Endothelial cell of umbilical vein (primary cell): ENCODE measurements around the gene CNST. TPM values are rescaled to one million over a fixed set of nuclear protein-coding genes. Genes with fewer than 3 reads are reported as not detected.

ENCODE experiments used
- BruUV-seq: library from RNA; stranded (reverse); fragments of 400-500 nt; replicated peaks from 2 replicates; lab custom pipeline; 2021; lab: Mats Ljungman, UMichigan
- CTCF ChIA-PET: fragments of 300-600, 350-600 bp; sonication (Branson Sonifier 250); formaldehyde crosslinking; loops from one replicate; lab custom pipeline; 2021; ENCODE audit warnings: antibody characterized with exemption, inconsistent platforms; lab: Charles Lee
- POLR2A ChIA-PET: fragments of 300-600, 350-600 bp; sonication (Branson Sonifier 250); formaldehyde crosslinking; loops from one replicate; lab custom pipeline; 2021; ENCODE audit warnings: antibody characterized with exemption, inconsistent platforms; lab: Charles Lee
- DNase-seq: peaks from one replicate; pipeline ENCODE4 v3.0.0-alpha.2; 2011; ENCODE audit warnings: low read depth, low spot score
- FAIRE-seq: peaks from 2 replicates; lab custom pipeline; 2011; peaks lifted over from hg19 to GRCh38; lab: Jason Lieb, UNC
- H2AFZ ChIP-seq: 2 replicates; pipeline ENCODE4 v1.6.0; 2012; ENCODE audit warnings: low read depth, low read length, control low read depth, inconsistent platforms
- H3K27ac ChIP-seq: 2 replicates; pipeline ENCODE4 v1.5.1; 2011; ENCODE audit warnings: low read depth, mild to moderate bottlenecking, control low read depth, low read length, moderate library complexity; ENCODE audit not compliant: insufficient read depth
- H3K27me3 ChIP-seq, 2 experiments: 2 replicates each; pipeline versions ENCODE4 v1.6.0 to v1.6.1; 2011; ENCODE audit warnings: low read length in 2 of 2, mixed read lengths in 1 of 2; ENCODE audit not compliant: control insufficient read depth in 2 of 2, insufficient read depth in 2 of 2
- H3K36me3 ChIP-seq, 2 experiments: 2 replicates in 1 of 2; 3 replicates in 1 of 2; pipeline ENCODE4 v1.5.1; 2011; ENCODE audit warnings: low read length in 2 of 2, mild to moderate bottlenecking in 1 of 2, moderate library complexity in 1 of 2; ENCODE audit not compliant: control insufficient read depth in 2 of 2, insufficient read depth in 2 of 2; ENCODE audit errors: extremely low read depth in 1 of 2
- H3K4me1 ChIP-seq: 3 replicates; pipeline ENCODE4 v1.5.1; 2011; ENCODE audit warnings: mild to moderate bottlenecking, low read length; ENCODE audit not compliant: control insufficient read depth, insufficient read depth; ENCODE audit errors: extremely low read depth
- H3K4me2 ChIP-seq: 2 replicates; pipeline ENCODE4 v1.6.1; 2011; ENCODE audit warnings: low read length, control low read depth, mixed read lengths; ENCODE audit not compliant: insufficient read depth
- H3K4me3 ChIP-seq, 3 experiments: fragments of 200-600 bp in 1 of 3; sonication (generic), shearing (Covaris generic) in 1 of 3; replicated peaks in 1 of 3; 2 replicates each; pipeline ENCODE4 v1.5.1; 2011 to 2016; ENCODE audit warnings: control low read depth in 3 of 3, low read length in 3 of 3, mild to moderate bottlenecking in 2 of 3, inconsistent platforms in 1 of 3, low read depth in 1 of 3, moderate library complexity in 1 of 3; ENCODE audit not compliant: insufficient read depth in 1 of 3
- H3K79me2 ChIP-seq: 2 replicates; pipeline ENCODE4 v1.6.0; 2012; ENCODE audit warnings: low read length, inconsistent platforms; ENCODE audit not compliant: control insufficient read depth, insufficient read depth
- H3K9ac ChIP-seq: replicated peaks from 2 replicates; pipeline ENCODE3; 2011; ENCODE audit warnings: low read length, control low read depth; ENCODE audit not compliant: insufficient read depth; ENCODE audit errors: extremely low read depth
- H3K9me1 ChIP-seq: replicated peaks from 3 replicates; pipeline ENCODE4 v1.6.0; 2011; ENCODE audit warnings: mild to moderate bottlenecking, low read length; ENCODE audit not compliant: control insufficient read depth, insufficient read depth; ENCODE audit errors: extremely low read depth
- H3K9me3 ChIP-seq: replicated peaks from 2 replicates; pipeline ENCODE4 v1.5.1; 2012; ENCODE audit warnings: low read length, inconsistent platforms; ENCODE audit not compliant: control insufficient read depth, insufficient read depth
- H4K20me1 ChIP-seq: replicated peaks from 2 replicates; pipeline ENCODE3; 2011; ENCODE audit warnings: mild to moderate bottlenecking, low read length; ENCODE audit not compliant: control insufficient read depth, insufficient read depth; ENCODE audit errors: extremely low read depth
- EZH2 ChIP-seq: IDR thresholded peaks from 2 replicates; pipeline ENCODE4 v1.6.1; 2012; ENCODE audit warnings: borderline replicate concordance, low read depth, mild to moderate bottlenecking, moderate library complexity, low read length, inconsistent platforms; ENCODE audit not compliant: severe bottlenecking
- MAX ChIP-seq: IDR thresholded peaks from 2 replicates; pipeline ENCODE4 v1.6.1; 2011; ENCODE audit not compliant: insufficient read depth, insufficient read length
- MYC ChIP-seq: IDR thresholded peaks from one replicate; pipeline ENCODE4 v1.6.1; 2011; ENCODE audit warnings: mild to moderate bottlenecking, low read depth, low read length
- POLR2A ChIP-seq: IDR thresholded peaks from 2 replicates; pipeline ENCODE4 v1.6.1; 2012; ENCODE audit warnings: low read depth, mild to moderate bottlenecking, control low read depth, low read length
- dilution Hi-C: fragments of 300-500 bp; cut with MboI; formaldehyde crosslinking; loops from one replicate; pipeline ENCODE4 v1.15.0; 2019; ENCODE audit warnings: low sequenced_read_pairs; ENCODE audit not compliant: extremely low pct_ligation_motif_present
- intact Hi-C: fragments of 100-400 bp; cut with micrococcal nuclease; formaldehyde crosslinking; loops from one replicate; pipeline ENCODE4 v1.10.0; 2022
- polyA plus RNA-seq, 4 experiments: library from polyadenylated mRNA; depleted of rRNA in 3 of 4; stranded (reverse) in 3 of 4; unstranded in 1 of 4; fragments of >200 nt; gene quantifications; 2 replicates each; pipeline versions ENCODE4 v1.2.1 to v1.2.3, GENCODE V29; 2011 to 2012; ENCODE audit warnings: missing spikeins in 1 of 4
- total RNA-seq: library from RNA; stranded (reverse); gene quantifications from 2 replicates; pipeline ENCODE4 v1.2.3, GENCODE V29; 2021

CNST gene
- total and polyA plus RNA-seq, 2 donors (not counting 3 experiments of a cell fraction or from before 2014, with no cell fraction given): 6.3 to 18.1 TPM

GRCh38 chr1:246566813-246567645, 773 bp downstream of the CNST start:
- TF ChIP-seq POLR2A (no peak), EZH2 (no peak), MAX (no peak), MYC (no peak)

More at GRCh38 chr1:246566813-246567645, 773 bp downstream of the CNST start:
- intact Hi-C loops: loop anchor here (1.0 to 10.0 kb wide), 7 partner anchors 42 to 1475 kb away; partner anchors contain the start of gene SMYD3
- dilution Hi-C loops: no loop called here
- Histone ChIP-seq H3K9me3 (no peaks in the 10 kb centered on the region), H2AFZ (peak overlapping the region; percentile 21), H4K20me1 (no peaks in the 10 kb centered on the region), H3K9ac (peak overlapping the region; percentile 93), H3K4me1 (peaks cover 50% of the 10 kb centered on the region), H3K4me3 (peak overlapping the region; percentile 79 to 91 (median 90)), H3K4me2 (peak overlapping the region; percentile 95), H3K27me3 (no peaks in the 10 kb centered on the region), H3K9me1 (no peaks in the 10 kb centered on the region), H3K36me3 (no peaks in the 10 kb centered on the region), H3K79me2 (peaks cover 65% of the 10 kb centered on the region), H3K27ac (peak overlapping the region; percentile 70)
- DNase-seq (peak; percentile 72), FAIRE-seq (no peak)
- TSS peak; percentile 24 for BruUV-seq
- CTCF ChIA-PET: interaction anchor here (0.8 to 3.0 kb wide), 7 partner anchors 20 to 122 kb away, joined by 3 to 14 read pairs (median 7); no protein-coding TSS in a partner anchor
- POLR2A ChIA-PET: interaction anchor here (0.7 to 1.4 kb wide), 3 partner anchors 41 to 339 kb away, joined by 3 to 5 read pairs (median 3); no protein-coding TSS in a partner anchor
